Measurements from ENCODE around the gene KIRREL3. TPM values are rescaled to one million over a fixed set of nuclear protein-coding genes. Genes with fewer than 3 reads are reported as not detected.

Gene KIRREL3
- total and polyA plus RNA-seq, 9 of the 15 experiments (the other 6 are each of a cell fraction or from before 2014, with no cell fraction given), result 0.04 to 0.10 TPM; not detected in 7

DNA sequence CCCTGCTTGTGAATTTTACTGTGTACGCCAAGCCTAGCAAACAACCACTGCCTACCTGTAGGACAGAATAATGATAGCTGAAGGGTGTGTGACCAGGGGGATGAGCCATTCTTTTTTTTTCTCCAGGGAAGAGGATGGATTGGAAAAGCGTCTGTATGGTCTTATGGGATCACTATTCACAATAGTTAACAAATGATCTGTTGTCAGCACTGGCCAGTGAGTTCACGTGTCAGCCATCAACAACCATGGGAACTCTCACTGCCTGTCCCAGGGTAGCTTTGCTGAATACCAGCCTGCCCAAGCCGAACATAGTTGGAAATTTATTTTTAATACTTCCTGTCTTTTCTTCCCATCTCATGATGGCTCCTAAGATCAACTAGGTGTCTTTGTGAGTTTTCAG is 474.9 kb downstream of the KIRREL3 start:
- H3K4me1 ChIP-seq (replicated peaks in 1 of 2; ENCODE audit: control insufficient read depth in 2 of 2, insufficient read depth in 2 of 2, low read length in 2 of 2), result no peaks in the 10 kb centered on the region
- peaks cover 23 to 44% of the 10 kb centered on the region in 2 experiments; a peak in 4 of 5 replicates for H3K27me3 ChIP-seq (ENCODE audit: control insufficient read depth in 2 of 2, insufficient read depth in 2 of 2, low read length in 2 of 2)
- ChIA-PET CTCF (ENCODE audit: low intra/inter-chr PET ratio) (no interaction called here), POLR2A (interaction anchor here (0.6 kb wide), 1 partner anchor 527 kb away, joined by 3 read pairs; no protein-coding TSS in a partner anchor)
- no TSS peak for BruUV-seq (replicated peaks)
- WGBS (ENCODE audit: insufficient coverage, low coverage, missing lambda C conversion rate), result 2% methylated on average over 4 of the region's 4 CpGs
- DNase-seq (ENCODE audit: extremely low read depth in 1 of 4, low spot score in 3 of 4) (no peak), ATAC-seq (no peak), FAIRE-seq (no peak)
- H3K9me1 ChIP-seq (ENCODE audit: control insufficient read depth, insufficient read depth, low read length), result no peaks in the 10 kb centered on the region
- H3K36me3 ChIP-seq (ENCODE audit: control insufficient read depth, insufficient read depth, low read length), result no peaks in the 10 kb centered on the region
- H3K9me3 ChIP-seq (replicated peaks; ENCODE audit: control insufficient read depth, insufficient read depth, low read depth, low read length), result no peaks in the 10 kb centered on the region
- H4K20me1 ChIP-seq (replicated peaks; ENCODE audit: control insufficient read depth, insufficient read depth, low read length), result 0 out of 2 replicates have a peak, but pooled peaks cover 3% of the 10 kb centered on the region
- no peak overlapping the region for H3K9ac ChIP-seq (ENCODE audit: insufficient read depth in 1 of 2, low read depth in 2 of 2, low read length in 2 of 2)
- H3K4me2 ChIP-seq (ENCODE audit: insufficient read depth, low read length), result no peak overlapping the region
- H3K79me2 ChIP-seq (ENCODE audit: control insufficient read depth, insufficient read depth, low read length), result no peaks in the 10 kb centered on the region
- no peak overlapping the region for H3K27ac ChIP-seq (ENCODE audit: extremely low read depth, low read depth, low read length)
- in situ Hi-C loops (cut with MboI), result no loop called here
- H3K4me3 ChIP-seq, result no peak overlapping the region
- no peak overlapping the region for H2AFZ ChIP-seq (ENCODE audit: low read depth, low read length)
- intact Hi-C loops (cut with micrococcal nuclease), result no loop called here
- TF ChIP-seq CBFA2T2 (conservative IDR thresholded peaks at IDR 0.05) (no peak), MCM5 (IDR thresholded peaks at IDR 0.05; ENCODE audit: low read depth) (no peak), HNRNPH1 (optimal IDR thresholded peaks at IDR 0.05; ENCODE audit: low read depth, low read length) (no peak), ZNF324 (CRISPR knock-in tag; IDR thresholded peaks at IDR 0.05) (no peak), MBD2 (IDR thresholded peaks at IDR 0.05; ENCODE audit: borderline replicate concordance, low read depth) (no peak), POLR3A (IDR thresholded peaks at IDR 0.05; ENCODE audit: borderline replicate concordance, extremely low read depth, insufficient read depth, insufficient read length) (no peak), RAD51 (IDR thresholded peaks at IDR 0.05; ENCODE audit: borderline replicate concordance, low read depth) (no peak), POLR2H (tag; IDR thresholded peaks at IDR 0.05; ENCODE audit: low read depth) (no peak), RBBP5 (IDR thresholded peaks at IDR 0.05; ENCODE audit: borderline replicate concordance, insufficient read depth, low read length, poor library complexity, severe bottlenecking) (no peak)
- TF ChIP-seq, protein P1, sequence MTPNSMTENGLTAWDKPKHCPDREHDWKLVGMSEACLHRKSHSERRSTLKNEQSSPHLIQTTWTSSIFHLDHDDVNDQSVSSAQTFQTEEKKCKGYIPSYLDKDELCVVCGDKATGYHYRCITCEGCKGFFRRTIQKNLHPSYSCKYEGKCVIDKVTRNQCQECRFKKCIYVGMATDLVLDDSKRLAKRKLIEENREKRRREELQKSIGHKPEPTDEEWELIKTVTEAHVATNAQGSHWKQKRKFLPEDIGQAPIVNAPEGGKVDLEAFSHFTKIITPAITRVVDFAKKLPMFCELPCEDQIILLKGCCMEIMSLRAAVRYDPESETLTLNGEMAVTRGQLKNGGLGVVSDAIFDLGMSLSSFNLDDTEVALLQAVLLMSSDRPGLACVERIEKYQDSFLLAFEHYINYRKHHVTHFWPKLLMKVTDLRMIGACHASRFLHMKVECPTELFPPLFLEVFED (CRISPR knock-in tag; conservative IDR thresholded peaks at IDR 0.05), result no peak
- TF ChIP-seq, protein P2, sequence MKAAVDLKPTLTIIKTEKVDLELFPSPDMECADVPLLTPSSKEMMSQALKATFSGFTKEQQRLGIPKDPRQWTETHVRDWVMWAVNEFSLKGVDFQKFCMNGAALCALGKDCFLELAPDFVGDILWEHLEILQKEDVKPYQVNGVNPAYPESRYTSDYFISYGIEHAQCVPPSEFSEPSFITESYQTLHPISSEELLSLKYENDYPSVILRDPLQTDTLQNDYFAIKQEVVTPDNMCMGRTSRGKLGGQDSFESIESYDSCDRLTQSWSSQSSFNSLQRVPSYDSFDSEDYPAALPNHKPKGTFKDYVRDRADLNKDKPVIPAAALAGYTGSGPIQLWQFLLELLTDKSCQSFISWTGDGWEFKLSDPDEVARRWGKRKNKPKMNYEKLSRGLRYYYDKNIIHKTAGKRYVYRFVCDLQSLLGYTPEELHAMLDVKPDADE (conservative IDR thresholded peaks at IDR 0.05; ENCODE audit: control insufficient read depth, low read depth, low read length), result no peak
- TF ChIP-seq, protein P3, sequence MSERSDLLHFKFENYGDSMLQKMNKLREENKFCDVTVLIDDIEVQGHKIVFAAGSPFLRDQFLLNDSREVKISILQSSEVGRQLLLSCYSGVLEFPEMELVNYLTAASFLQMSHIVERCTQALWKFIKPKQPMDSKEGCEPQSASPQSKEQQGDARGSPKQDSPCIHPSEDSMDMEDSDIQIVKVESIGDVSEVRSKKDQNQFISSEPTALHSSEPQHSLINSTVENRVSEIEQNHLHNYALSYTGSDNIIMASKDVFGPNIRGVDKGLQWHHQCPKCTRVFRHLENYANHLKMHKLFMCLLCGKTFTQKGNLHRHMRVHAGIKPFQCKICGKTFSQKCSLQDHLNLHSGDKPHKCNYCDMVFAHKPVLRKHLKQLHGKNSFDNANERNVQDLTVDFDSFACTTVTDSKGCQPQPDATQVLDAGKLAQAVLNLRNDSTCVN (CRISPR knock-in tag; IDR thresholded peaks at IDR 0.05), result no peak
- TF ChIP-seq, protein P4, sequence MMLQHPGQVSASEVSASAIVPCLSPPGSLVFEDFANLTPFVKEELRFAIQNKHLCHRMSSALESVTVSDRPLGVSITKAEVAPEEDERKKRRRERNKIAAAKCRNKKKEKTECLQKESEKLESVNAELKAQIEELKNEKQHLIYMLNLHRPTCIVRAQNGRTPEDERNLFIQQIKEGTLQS (IDR thresholded peaks at IDR 0.05), result no peak
- TF ChIP-seq, protein P4 (CRISPR knock-in tag; conservative IDR thresholded peaks at IDR 0.05), result no peak
- TF ChIP-seq, protein P5, sequence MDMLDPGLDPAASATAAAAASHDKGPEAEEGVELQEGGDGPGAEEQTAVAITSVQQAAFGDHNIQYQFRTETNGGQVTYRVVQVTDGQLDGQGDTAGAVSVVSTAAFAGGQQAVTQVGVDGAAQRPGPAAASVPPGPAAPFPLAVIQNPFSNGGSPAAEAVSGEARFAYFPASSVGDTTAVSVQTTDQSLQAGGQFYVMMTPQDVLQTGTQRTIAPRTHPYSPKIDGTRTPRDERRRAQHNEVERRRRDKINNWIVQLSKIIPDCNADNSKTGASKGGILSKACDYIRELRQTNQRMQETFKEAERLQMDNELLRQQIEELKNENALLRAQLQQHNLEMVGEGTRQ (CRISPR knock-in tag; IDR thresholded peaks at IDR 0.05), result no peak
- TF ChIP-seq, protein P6, sequence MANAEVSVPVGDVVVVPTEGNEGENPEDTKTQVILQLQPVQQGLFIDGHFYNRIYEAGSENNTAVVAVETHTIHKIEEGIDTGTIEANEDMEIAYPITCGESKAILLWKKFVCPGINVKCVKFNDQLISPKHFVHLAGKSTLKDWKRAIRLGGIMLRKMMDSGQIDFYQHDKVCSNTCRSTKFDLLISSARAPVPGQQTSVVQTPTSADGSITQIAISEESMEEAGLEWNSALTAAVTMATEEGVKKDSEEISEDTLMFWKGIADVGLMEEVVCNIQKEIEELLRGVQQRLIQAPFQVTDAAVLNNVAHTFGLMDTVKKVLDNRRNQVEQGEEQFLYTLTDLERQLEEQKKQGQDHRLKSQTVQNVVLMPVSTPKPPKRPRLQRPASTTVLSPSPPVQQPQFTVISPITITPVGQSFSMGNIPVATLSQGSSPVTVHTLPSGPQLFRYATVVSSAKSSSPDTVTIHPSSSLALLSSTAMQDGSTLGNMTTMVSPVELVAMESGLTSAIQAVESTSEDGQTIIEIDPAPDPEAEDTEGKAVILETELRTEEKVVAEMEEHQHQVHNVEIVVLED (CRISPR knock-in tag; IDR thresholded peaks at IDR 0.05), result no peak

All from K562 (cell line).